ENCODE measurements around the gene MICAL3.

- no peak for TF ChIP-seq CTCF (IDR thresholded peaks at IDR 0.05; ENCODE audit: low read depth, low read length)
- TF ChIP-seq EZH2phosphoT487 (IDR thresholded peaks at IDR 0.05; ENCODE audit: low read depth) = no peak
Measured at GRCh38 chr22:17980015-17980590, 44.3 kb downstream of the MICAL3 start.

Measured in OCI-LY3 (cell line).